Stomach (tissue), 4 donors: ENCODE results near the gene ESM1.

Experiments used
- CTCF ChIP-seq, 7 experiments: fragments of 450-650 bp in 4 of 7; fragments of 200-600 bp in 3 of 7; sonication (generic) in 3 of 7; IDR thresholded peaks; one replicate each; pipeline ENCODE4 v1.5.1; 2016 to 2019; ENCODE audit warnings: antibody characterized with exemption in 7 of 7, control low read depth in 2 of 7, mild to moderate bottlenecking in 1 of 7
- EP300 ChIP-seq: sonication (generic); formaldehyde crosslinking; IDR thresholded peaks from one replicate; pipeline ENCODE4 v1.6.1; 2017; ENCODE audit warnings: antibody characterized with exemption
- POLR2A ChIP-seq, 4 donors: fragments of 450-650 bp; IDR thresholded peaks; one replicate each; pipeline ENCODE4 v1.6.1; 2016; ENCODE audit warnings: antibody characterized with exemption in 4 of 4, control low read depth in 2 of 4, mild to moderate bottlenecking in 1 of 4, moderate library complexity in 1 of 4
- POLR2AphosphoS5 ChIP-seq, 3 donors: sonication (generic); formaldehyde crosslinking; IDR thresholded peaks; one replicate each; pipeline ENCODE4 v1.6.1; 2016; ENCODE audit warnings: antibody characterized with exemption in 3 of 3

- TF ChIP-seq CTCF (IDR thresholded peaks at IDR 0.05) (no peak), EP300 (no peak), POLR2A (IDR thresholded peaks at IDR 0.05) (no peak), POLR2AphosphoS5 (IDR thresholded peaks at IDR 0.05) (no peak)
Measured at GRCh38 chr5:55022450-55022849, 37.1 kb upstream of the ESM1 start.
